ENCODE results near the gene WNT8A. TPM values are rescaled to one million over a fixed set of nuclear protein-coding genes. Genes with fewer than 3 reads are reported as not detected.

Gene WNT8A
- total RNA-seq, 1 donor: not detected

GRCh38 chr5:138103319-138103637, 19.4 kb downstream of the WNT8A start:
- no peak for DNase-seq (ENCODE audit: low read depth)
- TF ChIP-seq CTCF (IDR thresholded peaks at IDR 0.05; ENCODE audit: insufficient read depth, low read length): no peak

GRCh38 chr5:138105709-138106108, 21.9 kb downstream of the WNT8A start:
- H3K4me3 ChIP-seq (ENCODE audit: low read depth, low read length): no peak overlapping the region
- no peak for DNase-seq (ENCODE audit: low read depth)
- no peak for TF ChIP-seq CTCF (IDR thresholded peaks at IDR 0.05; ENCODE audit: insufficient read depth, low read length)

More at GRCh38 chr5:138103319-138103637, 19.4 kb downstream of the WNT8A start:
- H3K4me3 ChIP-seq (ENCODE audit: low read depth, low read length): no peak overlapping the region

- no peak for DNase-seq (ENCODE audit: low read depth)
Measured at GRCh38 chr5:138107213-138107612, 23.4 kb downstream of the WNT8A start.

GRCh38 chr5:138109463-138110265, 25.8 kb downstream of the WNT8A start:
- no peak for DNase-seq (ENCODE audit: low read depth)
- no peak for TF ChIP-seq CTCF (IDR thresholded peaks at IDR 0.05; ENCODE audit: insufficient read depth, low read length)
- no peak overlapping the region for H3K4me3 ChIP-seq (ENCODE audit: low read depth, low read length)

More at GRCh38 chr5:138107213-138107612, 23.4 kb downstream of the WNT8A start:
- H3K4me3 ChIP-seq (ENCODE audit: low read depth, low read length): no peak overlapping the region
- no peak for TF ChIP-seq CTCF (IDR thresholded peaks at IDR 0.05; ENCODE audit: insufficient read depth, low read length)

DNA sequence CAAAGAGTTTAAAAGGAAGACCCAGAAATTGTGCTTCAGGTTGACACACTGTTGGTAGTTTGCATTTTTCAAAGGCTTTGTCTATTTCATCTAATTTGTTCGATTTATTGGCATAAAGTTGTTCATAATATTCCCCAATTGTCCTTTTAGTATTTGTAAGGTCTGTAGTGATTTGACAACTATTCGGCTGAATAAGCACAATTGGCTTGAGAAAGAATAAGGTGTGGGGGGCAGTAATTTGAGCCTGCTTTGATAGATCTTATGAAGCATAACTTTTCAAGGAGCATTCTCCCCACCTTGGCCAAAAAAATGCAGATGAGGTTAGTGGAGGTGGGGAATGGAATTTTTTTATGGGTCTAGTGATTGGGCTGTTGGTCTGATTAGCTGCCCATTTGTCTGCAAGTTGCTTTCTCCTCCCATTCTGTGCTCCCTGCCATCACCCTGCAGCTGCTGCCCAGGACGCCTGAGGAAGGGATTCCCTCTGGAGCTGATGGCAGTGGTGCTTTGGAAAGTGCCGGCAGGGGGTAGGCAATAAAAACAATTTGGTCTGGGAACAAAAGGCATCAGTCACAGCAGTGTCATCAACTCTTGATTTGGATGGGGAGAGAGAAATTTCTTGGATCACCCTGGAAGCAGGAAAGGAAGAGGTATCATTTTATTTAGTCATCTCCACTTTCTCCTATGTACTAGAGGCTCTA, 26.6 kb downstream of the WNT8A start:
- TF ChIP-seq CTCF (IDR thresholded peaks at IDR 0.05; ENCODE audit: insufficient read depth, low read length): no peak

DNA sequence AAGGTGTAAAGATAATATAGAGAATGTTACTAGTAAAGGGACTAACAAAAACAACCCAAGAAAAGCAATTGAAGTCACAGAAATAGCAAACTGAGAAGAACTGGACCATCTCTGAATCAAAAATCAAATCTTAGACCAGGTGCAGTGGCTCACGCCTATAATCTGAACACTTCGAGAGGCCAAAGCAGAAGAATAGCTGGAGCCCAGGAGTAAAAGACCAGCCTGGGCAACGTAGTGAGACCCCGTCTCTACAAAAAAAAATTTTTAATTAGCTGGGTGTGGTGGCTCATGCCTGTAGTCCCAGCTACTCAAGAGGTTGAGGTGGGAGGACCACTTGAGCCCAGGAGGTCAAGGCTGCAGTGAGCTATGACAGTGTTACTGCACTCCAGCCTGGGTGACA, 27.3 kb downstream of the WNT8A start:
- TF ChIP-seq CTCF (IDR thresholded peaks at IDR 0.05; ENCODE audit: insufficient read depth, low read length): no peak
- no peak for DNase-seq (ENCODE audit: low read depth)
- H3K4me3 ChIP-seq (ENCODE audit: low read depth, low read length): no peak overlapping the region

More for the DNA sequence above, 26.6 kb downstream of the WNT8A start:
- DNase-seq (ENCODE audit: low read depth): no peak
- no peak overlapping the region for H3K4me3 ChIP-seq (ENCODE audit: low read depth, low read length)
